GM12874 (cell line): ENCODE data around the gene CPNE7.

Experiments used
- TF ChIP-seq, protein P1 (sequence below): IDR thresholded peaks from 2 replicates; pipeline ENCODE4 v1.5.1; 2011; ENCODE audit warnings: low read depth, mild to moderate bottlenecking, control low read depth, low read length, moderate library complexity; ENCODE audit not compliant: insufficient read depth

The CPNE7 gene

DNA sequence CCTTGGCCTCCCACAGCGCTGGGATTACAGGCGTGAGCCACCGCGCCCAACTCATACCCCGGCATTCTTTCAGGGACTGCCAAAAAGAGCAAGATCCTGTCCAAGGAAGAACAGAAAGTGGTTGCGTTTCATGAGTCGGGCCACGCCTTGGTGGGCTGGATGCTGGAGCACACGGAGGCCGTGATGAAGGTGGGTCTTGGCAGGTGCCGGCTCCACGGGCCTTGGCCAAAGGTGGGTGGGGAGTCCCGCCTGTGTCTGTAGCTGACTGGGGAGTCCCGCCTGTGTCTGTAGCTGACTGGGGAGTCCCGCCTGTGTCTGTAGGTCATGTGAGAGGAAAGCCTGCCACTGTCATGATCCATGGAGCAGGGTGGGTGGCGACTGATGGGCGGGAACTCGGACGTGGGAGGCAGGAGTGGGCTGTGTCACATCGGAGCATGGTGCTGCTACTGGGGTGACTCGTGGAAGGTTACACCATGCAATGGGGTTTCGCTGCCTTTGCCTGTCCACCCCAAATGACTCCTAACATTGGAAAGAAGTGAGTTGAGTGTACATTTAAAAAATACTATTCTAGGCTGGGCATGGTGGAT lies 25.0 kb upstream of the CPNE7 start:
- TF ChIP-seq, protein P1, sequence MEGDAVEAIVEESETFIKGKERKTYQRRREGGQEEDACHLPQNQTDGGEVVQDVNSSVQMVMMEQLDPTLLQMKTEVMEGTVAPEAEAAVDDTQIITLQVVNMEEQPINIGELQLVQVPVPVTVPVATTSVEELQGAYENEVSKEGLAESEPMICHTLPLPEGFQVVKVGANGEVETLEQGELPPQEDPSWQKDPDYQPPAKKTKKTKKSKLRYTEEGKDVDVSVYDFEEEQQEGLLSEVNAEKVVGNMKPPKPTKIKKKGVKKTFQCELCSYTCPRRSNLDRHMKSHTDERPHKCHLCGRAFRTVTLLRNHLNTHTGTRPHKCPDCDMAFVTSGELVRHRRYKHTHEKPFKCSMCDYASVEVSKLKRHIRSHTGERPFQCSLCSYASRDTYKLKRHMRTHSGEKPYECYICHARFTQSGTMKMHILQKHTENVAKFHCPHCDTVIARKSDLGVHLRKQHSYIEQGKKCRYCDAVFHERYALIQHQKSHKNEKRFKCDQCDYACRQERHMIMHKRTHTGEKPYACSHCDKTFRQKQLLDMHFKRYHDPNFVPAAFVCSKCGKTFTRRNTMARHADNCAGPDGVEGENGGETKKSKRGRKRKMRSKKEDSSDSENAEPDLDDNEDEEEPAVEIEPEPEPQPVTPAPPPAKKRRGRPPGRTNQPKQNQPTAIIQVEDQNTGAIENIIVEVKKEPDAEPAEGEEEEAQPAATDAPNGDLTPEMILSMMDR, result no peak

DNA sequence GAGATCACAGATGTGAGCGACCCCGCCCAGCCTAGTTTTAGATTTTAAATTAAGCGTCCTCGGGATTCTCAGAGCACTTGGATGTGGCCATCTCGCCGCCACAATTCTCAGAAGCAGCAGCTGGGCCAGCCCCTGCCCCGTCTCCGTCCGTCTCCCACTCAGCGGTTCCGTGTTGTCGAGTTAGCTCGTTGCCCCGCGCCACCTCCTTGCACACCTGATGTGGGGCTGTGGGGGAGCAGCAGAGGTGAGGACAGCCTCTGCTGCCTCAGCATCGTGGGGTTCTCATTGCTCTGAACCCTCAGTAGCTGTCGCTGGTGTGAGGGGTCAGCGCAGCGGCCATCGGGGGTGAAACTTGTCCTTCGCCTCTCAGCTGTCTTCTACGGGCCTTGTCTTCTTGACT lies 23.2 kb upstream of the CPNE7 start:
- TF ChIP-seq, protein P1, result no peak

DNA sequence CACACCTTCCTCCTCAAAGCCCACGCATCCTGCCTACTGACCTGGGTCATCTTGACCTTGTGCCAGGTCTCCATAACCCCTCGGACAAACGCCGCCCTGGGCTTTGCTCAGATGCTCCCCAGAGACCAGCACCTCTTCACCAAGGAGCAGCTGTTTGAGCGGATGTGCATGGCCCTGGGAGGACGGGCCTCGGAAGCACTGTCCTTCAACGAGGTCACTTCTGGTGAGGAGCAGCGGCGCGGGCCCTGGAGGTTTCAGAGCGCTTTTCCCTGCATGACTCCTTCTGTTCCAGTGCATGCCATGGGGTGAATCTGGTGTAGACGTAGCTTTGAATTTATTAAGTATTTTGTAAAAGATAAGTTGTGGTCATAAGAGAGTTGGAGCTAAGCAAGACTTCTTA lies 22.6 kb upstream of the CPNE7 start:
- TF ChIP-seq, protein P1, result no peak

DNA sequence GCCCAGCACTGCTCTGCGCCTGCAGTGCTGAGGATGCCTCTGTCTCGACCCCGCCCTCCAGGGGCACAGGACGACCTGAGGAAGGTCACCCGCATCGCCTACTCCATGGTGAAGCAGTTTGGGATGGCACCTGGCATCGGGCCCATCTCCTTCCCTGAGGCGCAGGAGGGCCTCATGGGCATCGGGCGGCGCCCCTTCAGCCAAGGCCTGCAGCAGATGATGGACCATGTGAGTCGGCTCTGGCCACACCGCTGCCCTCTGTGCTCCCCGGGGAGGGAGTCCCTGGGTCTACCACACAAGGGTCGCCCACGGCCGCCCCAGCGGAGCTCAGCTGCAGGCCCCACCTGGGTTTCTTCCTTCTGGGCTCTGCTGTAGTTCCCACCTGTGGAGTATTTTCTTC lies 21.8 kb upstream of the CPNE7 start:
- TF ChIP-seq, protein P1, result no peak

DNA sequence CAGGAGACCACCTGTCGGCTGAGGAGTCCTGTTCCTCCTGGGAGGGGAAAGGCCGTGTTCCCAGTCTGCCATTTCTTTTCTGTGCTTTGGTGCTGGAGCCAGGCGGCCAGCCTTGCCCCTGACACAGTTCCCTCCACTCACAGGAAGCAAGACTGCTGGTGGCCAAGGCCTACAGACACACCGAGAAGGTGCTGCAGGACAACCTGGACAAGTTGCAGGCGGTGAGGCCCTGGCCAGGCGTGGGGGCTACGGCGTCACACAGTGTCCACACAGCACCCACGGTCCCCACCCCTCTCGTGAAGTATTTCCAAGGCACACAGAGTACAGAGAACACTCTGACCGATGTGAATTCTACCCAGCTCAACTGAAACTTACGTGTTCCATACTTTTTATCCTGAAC lies 21.2 kb upstream of the CPNE7 start:
- TF ChIP-seq, protein P1, result no peak

DNA sequence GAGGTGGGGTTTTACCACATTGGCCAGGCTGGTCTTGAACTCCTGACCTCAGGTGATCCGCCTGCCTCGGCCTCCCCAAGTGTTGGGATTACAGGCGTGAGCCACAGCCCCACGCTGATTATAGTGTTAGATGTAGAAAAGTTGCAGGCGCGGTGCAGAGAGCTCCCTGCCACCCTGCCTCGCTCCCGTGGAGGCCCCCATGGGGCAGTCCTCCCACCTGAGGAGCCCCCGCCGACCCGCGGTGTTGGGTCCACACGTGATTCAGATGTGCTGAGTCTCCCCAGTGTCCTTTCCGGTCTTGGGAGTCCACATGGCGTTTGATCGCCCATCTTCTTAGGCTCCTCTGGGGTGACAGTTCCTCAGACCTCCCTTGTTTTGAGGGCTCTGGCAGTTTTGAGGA lies 20.3 kb upstream of the CPNE7 start:
- TF ChIP-seq, protein P1, result no peak

DNA sequence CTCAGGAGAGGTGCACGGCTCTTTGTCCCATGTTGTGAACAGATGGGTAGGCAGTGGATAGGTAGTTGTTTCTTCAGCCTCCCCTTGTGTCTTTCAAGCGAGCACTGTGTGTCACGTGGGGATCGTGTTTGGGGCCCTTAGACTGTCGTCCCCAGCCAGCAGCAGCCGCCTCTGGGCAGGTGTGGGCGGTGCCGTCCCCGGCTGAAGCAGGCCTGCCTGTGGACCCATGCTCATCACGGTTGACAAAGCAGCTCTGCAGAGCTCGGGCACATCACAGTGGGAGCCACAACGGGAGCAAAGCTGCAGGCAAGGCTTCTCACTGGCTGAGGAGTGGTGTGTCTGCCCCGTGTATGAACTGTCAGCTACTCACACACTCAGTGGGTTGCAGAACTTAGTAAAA lies 19.8 kb upstream of the CPNE7 start:
- TF ChIP-seq, protein P1, result no peak
